ENCODE data around the gene SORCS2. TPM values are rescaled to one million over a fixed set of nuclear protein-coding genes. Genes with fewer than 3 reads are reported as not detected.

SORCS2 gene
- total and polyA plus RNA-seq, 3 donors from 2014 or later, result 2.7 to 4.6 (median 2.9) TPM

GRCh38 chr4:7656244-7656800 lies 464.0 kb downstream of the SORCS2 start:
- TF ChIP-seq POLR2A (IDR thresholded peaks at IDR 0.05) (no peak), CTCF (IDR thresholded peaks at IDR 0.05) (no peak)
- H3K4me1 ChIP-seq, result peaks cover 54% of the 10 kb centered on the region
- no peak overlapping the region for H3K4me3 ChIP-seq
- H3K27ac ChIP-seq, result no peak overlapping the region
- no peaks in the 10 kb centered on the region for H3K36me3 ChIP-seq (ENCODE audit: low read depth, missing control alignments)
- intact Hi-C loops (cut with DNase I; ENCODE audit: low total_unique reads), result no loop called here
- H3K27me3 ChIP-seq, result no peaks in the 10 kb centered on the region
- no peak for DNase-seq
- WGBS, 2 donors, result 50 to 74% methylated on average over 2 to 17 of the region's 17 CpGs
- no peaks in the 10 kb centered on the region for H3K9me3 ChIP-seq

DNA sequence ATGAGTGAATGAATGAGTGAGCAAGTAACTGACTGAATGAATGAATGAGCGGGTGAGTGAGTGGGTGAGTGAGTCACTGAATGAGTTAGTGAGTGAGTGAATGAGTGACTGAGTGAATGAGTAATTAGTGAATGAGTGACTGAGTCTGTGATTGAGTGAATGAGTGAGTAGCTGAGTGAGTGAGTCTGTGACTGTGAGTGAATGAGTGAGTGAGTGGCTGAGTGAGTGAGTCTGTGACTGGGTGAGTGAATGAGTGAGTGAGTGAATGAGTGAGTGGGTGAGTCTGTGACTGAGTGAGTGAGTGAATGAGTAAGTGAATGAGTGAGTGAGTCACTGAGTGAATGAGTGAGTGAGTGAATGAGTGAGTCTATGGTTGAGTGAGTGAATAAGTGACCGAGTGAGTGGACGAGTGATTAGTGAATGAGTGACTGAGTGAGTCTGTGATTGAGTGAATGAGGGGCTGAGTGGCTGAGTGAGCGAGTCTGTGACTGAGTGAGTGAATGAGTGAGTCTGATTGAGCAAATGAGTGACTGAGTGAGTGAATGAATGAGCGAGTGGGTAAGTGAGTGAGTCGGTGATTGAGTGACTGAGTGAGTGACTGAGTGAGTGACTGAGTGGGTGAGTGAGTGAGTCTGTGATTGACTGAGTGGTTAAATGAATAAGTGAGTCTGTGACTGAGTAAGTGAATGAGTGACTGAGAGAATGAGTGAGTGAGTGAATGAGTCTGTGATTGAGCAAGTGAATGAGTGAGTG lies 465.4 kb downstream of the SORCS2 start:
- Histone ChIP-seq H3K4me3 (no peak overlapping the region), H3K36me3 (ENCODE audit: low read depth, missing control alignments) (no peaks in the 10 kb centered on the region), H3K27ac (no peak overlapping the region), H3K27me3 (no peaks in the 10 kb centered on the region), H3K9me3 (no peaks in the 10 kb centered on the region), H3K4me1 (peaks cover 40% of the 10 kb centered on the region)
- 94 to 96% methylated on average over 6 of the region's 6 CpGs for WGBS, 2 donors
- TF ChIP-seq POLR2A (IDR thresholded peaks at IDR 0.05) (no peak), CTCF (IDR thresholded peaks at IDR 0.05) (no peak)
- intact Hi-C loops (cut with DNase I; ENCODE audit: low total_unique reads), result no loop called here
- DNase-seq, result no peak

- TF ChIP-seq CTCF (IDR thresholded peaks at IDR 0.05) (no peak), POLR2A (IDR thresholded peaks at IDR 0.05) (no peak)
- no peak for DNase-seq
- Histone ChIP-seq H3K27me3 (no peaks in the 10 kb centered on the region), H3K9me3 (no peaks in the 10 kb centered on the region), H3K4me1 (peaks cover 31% of the 10 kb centered on the region), H3K27ac (no peak overlapping the region), H3K4me3 (no peak overlapping the region), H3K36me3 (ENCODE audit: low read depth, missing control alignments) (no peaks in the 10 kb centered on the region)
- 79 to 95% methylated on average over 3 to 5 of the region's 5 CpGs for WGBS, 2 donors
- intact Hi-C loops (cut with DNase I; ENCODE audit: low total_unique reads), result no loop called here
Observed at GRCh38 chr4:7658341-7659204, 466.2 kb downstream of the SORCS2 start.

DNA sequence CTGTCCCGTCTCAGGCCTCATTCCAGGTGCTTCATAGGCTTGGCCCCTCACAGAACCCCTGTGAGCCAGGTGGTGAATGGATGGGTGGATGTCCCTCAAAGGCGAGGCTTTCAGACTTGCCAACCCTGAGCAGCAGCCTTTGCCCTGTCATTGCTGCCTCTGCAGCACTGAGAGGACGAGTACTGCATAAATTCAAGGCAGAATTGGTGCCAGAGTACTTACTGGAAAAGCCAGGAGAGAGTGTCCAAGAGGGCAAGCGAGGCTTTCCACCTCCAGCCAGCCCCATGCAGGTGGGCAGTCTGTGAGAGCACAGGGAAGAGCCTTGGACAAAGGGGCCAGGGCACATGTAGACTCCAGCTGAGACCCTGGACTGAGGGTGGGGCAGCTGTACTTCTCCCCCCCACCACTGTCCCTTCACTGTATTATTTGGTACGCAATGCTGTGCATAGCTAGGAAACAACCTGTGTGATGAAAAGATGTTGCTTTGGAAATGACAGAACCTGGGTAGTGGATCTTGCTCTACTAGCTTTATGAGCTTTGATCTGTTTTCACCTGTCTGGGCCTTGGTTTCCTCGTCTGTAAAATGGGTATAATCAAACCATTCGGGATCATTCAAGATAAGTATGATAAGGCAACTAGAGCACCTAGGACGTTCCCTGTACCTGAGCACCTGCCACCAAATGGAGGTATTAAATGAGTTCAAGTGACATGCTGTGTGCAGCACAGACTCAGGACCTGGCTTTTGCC lies 467.3 kb downstream of the SORCS2 start:
- no peak for DNase-seq
- Histone ChIP-seq H3K4me3 (no peak overlapping the region), H3K4me1 (peaks cover 24% of the 10 kb centered on the region), H3K27ac (no peak overlapping the region), H3K9me3 (no peaks in the 10 kb centered on the region), H3K36me3 (ENCODE audit: low read depth, missing control alignments) (no peaks in the 10 kb centered on the region), H3K27me3 (no peaks in the 10 kb centered on the region)
- intact Hi-C loops (cut with DNase I; ENCODE audit: low total_unique reads), result no loop called here
- TF ChIP-seq CTCF (IDR thresholded peaks at IDR 0.05), result no peak
- TF ChIP-seq POLR2A (IDR thresholded peaks at IDR 0.05), result no peak
- 87 to 90% methylated on average over 7 to 8 of the region's 8 CpGs for WGBS, 2 donors
